ENCODE results near the gene LOXL1.

The LOXL1 gene

DNA sequence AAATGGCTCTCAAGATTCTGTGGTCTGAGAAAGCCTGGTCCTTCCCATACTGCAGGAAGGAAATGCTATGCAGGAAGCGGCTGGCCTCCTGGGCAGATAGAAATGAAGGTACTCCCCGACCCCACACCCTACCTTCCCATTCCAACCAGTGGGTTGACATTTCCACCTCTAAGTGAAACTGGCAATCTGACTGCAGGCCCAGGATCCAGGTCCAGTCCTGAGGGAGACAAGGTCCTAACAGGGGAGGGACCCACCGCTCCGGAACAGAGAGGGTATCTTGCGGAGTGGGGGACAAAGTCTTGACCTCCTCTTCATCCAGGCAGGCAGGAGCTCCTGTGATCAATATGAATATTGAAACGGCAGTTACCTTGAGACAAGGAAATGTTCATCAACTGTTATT lies 6.6 kb upstream of the LOXL1 start:
- DNase-seq (ENCODE audit: extremely low read depth, low read depth): no peak
- TF ChIP-seq, protein P1, sequence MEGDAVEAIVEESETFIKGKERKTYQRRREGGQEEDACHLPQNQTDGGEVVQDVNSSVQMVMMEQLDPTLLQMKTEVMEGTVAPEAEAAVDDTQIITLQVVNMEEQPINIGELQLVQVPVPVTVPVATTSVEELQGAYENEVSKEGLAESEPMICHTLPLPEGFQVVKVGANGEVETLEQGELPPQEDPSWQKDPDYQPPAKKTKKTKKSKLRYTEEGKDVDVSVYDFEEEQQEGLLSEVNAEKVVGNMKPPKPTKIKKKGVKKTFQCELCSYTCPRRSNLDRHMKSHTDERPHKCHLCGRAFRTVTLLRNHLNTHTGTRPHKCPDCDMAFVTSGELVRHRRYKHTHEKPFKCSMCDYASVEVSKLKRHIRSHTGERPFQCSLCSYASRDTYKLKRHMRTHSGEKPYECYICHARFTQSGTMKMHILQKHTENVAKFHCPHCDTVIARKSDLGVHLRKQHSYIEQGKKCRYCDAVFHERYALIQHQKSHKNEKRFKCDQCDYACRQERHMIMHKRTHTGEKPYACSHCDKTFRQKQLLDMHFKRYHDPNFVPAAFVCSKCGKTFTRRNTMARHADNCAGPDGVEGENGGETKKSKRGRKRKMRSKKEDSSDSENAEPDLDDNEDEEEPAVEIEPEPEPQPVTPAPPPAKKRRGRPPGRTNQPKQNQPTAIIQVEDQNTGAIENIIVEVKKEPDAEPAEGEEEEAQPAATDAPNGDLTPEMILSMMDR (IDR thresholded peaks at IDR 0.05; ENCODE audit: low read depth, low read length): no peak

DNA sequence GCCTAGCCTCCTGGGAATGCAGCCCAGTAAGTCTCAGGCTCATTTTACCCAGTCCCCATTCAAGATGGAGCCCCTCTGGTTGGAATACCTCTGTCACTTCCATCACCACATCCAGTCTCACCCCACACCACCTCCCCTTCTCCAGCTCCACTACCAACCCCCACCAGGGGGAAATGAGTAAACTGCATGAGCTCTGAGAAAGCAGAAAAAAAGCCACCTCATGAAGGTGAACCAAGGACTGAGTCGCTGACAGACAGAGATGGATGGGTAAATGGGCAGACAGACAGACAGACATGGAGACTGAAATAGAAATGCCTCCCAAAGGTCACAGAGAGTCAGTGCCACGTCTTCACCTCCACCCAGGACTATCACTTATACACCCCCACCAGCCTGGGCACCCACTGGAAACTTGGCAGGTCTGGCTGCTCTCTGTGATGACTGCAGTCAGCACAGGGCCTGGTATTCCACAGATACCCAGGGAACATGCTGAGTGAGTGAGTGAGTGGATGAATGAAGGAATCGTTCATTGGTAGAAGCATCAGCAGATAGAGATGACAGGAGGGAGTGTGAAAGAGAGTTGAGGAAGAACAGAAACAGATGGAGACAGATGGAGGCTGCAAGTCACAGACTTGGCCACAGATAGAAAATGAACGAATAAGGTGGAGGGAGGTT lies 4.9 kb upstream of the LOXL1 start:
- TF ChIP-seq, protein P1 (IDR thresholded peaks at IDR 0.05; ENCODE audit: low read depth, low read length): no peak

DNA sequence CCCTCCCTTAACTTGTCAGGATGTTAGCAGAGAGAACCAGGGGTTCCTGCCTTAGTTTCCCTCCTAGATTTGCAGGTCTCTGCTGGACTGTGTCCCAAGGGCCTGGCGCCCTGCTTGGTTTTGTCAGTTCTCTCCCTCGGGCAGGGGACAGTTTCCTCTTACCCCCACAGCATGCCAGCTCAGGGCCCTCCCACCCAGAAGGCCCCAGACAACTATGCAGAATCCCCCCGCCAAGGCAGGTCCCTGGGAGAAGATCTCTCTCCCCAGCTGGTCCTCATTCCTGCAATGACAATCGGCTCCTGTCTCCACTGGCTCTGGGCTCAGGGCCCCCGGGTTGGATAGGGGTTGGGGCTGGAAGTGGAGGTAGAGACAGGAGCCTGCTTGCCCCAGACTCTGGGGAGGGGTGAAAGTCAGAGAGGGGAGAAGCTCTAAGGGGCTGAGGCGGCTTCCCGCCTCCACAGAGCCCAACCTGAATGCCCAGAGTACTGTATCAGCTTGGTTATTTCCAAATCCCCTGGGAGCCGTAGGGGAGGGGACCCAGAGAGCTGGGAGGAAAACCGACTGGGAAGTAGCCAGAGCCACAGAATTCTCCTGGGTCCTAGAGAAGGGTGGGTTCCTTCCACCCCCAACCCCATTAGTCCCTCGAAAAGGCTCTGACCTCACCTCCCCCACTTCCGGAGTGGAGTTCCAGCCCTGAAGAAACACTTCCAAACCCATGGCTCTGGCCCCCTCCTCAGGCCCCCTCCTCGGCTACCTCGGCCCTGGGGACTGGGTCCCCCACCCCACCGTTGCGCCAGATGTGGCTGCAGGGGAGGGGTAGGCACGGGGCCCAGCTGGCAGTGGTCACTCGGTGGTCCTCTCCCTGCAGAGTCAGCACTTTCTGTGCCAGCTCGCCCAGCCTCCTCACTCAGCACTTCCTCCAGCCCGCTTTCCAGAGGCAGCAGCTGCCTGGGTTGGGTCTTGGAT lies 3.8 kb upstream of the LOXL1 start:
- TF ChIP-seq, protein P1 (IDR thresholded peaks at IDR 0.05; ENCODE audit: low read depth, low read length): no peak
- DNase-seq (ENCODE audit: extremely low read depth, low read depth): no peak

More for the DNA sequence above, 4.9 kb upstream of the LOXL1 start:
- DNase-seq (ENCODE audit: extremely low read depth, low read depth): no peak

DNA sequence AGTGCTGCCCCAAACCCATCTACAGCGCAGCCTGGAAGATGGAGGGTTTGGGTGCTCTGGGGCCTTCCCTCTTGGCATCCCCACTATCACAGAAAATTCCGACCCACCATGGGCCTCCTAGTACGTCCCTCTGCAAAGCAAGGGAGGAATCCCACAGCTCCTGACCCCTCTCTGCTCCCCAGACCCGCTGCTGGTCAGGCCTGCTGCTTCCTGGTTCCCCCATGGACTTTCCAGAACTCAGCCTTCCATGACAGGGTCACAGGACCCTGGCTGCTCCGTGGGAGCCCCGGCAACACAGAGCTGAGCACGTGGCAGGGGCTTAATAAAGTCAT lies 3.1 kb upstream of the LOXL1 start:
- no peak for DNase-seq (ENCODE audit: extremely low read depth, low read depth)
- TF ChIP-seq, protein P1 (IDR thresholded peaks at IDR 0.05; ENCODE audit: low read depth, low read length): no peak

DNA sequence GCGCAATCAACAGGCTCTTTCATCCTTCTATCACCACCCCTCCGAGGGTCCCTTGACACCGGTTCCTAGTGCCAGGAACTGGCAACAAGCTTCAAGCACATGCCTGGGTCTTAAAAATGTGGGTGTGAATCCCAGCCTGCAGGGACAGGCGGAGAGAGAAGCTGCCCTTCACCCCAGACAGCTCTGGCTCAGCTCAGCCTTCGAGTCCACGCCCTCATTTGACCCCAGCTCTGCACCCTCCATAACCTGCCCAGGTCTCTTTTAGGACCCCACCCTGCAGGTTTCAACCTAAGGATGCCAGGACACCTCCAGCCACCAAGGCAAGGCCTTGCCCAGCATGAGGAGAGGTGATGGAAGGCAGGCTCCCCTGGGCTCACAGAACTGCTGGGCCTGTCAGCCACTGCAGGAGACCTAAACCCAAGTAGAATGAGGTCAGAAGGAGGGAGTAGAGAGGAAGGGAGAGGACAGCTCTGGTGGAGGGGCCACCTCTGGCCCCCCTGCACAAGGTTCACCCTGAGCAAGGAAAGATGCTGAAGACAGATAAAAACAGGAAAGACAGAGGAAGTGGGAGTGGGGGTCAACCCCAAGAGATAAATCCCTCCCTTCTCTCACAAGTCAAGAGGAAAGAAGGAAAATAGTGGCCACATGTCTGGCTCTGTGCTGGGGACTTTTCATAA lies 2.6 kb upstream of the LOXL1 start:
- no peak for DNase-seq (ENCODE audit: extremely low read depth, low read depth)
- TF ChIP-seq, protein P1 (IDR thresholded peaks at IDR 0.05; ENCODE audit: low read depth, low read length): no peak

DNA sequence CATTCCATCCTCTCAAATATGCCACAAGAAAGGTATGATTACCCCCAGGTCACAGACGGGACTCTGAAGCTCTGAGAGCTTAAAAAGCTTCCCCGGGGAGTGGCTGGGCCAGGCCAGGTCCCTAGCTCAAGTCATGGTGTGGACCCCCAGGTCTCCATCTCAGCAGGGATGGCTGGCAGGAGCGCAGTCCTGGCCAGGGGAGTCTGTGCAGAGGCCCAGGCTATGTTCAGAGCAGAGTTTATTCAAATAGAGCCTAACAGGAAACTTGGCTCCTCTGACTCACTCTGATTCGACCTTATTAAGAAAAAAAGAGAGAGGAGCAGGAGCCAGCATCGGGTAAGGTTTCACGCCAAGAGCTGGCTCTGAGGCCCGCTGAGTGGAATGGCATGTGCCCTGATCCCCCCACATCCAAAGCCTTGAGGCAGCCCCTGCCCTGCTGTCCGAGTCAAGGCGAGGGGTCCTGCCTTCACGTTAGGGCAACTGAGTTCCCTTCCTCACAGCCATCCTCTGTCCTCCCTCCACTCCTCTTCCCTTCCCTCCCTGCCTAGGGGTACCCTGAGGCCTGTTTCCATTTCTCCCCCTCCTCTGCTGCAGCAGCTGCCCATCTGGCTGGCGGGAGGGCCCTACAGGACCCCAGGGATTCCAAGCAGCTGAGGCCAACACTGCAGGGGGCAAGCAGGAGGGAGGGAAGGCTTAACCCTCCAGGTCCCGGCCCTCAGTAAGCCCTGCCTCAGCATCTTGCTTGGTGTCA lies 1.9 kb upstream of the LOXL1 start:
- no peak for DNase-seq (ENCODE audit: extremely low read depth, low read depth)
- TF ChIP-seq, protein P1 (IDR thresholded peaks at IDR 0.05; ENCODE audit: low read depth, low read length): no peak

Data from AG09319 (cell line).